Upper lobe of right lung (tissue), 1 donor: ENCODE results near the gene KRAS. TPM values are rescaled to one million over a fixed set of nuclear protein-coding genes. Genes with fewer than 3 reads are reported as not detected.

Experiments
- ATAC-seq: fragments of 200-7000 bp; cut with Tn5 transposase; one replicate; pipeline ENCODE4 v1.9.1; 2020; ENCODE audit warnings: mild to moderate bottlenecking, moderate library complexity
- DNase-seq: peaks from one replicate; pipeline ENCODE4 v3.0.0-alpha.2; 2020
- H3K27ac ChIP-seq: fragments of 200-600 bp; one replicate; pipeline ENCODE4 v1.8.0; 2022
- H3K27me3 ChIP-seq: fragments of 200-600 bp; one replicate; pipeline ENCODE4 v1.8.0; 2022; ENCODE audit warnings: mild to moderate bottlenecking
- H3K36me3 ChIP-seq: fragments of 200-600 bp; one replicate; pipeline ENCODE4 v1.8.0; 2022
- H3K4me1 ChIP-seq: fragments of 200-600 bp; one replicate; pipeline ENCODE4 v1.8.0; 2022
- H3K4me3 ChIP-seq: fragments of 200-600 bp; one replicate; pipeline ENCODE4 v1.8.0; 2022; ENCODE audit warnings: mild to moderate bottlenecking
- H3K9me3 ChIP-seq: fragments of 200-600 bp; one replicate; pipeline ENCODE4 v1.8.0; 2022
- CTCF ChIP-seq: fragments of 200-600 bp; IDR thresholded peaks from one replicate; pipeline ENCODE4 v1.8.0; 2022; ENCODE audit warnings: antibody characterized with exemption
- intact Hi-C: fragments of 100-400 bp; cut with DNase I; formaldehyde crosslinking; loops from one replicate; pipeline ENCODE4 v1.11.0; 2022
- total RNA-seq: library from RNA; stranded (reverse); fragmentation: NEBNext Ultra II Directional; extraction: Animal tissue kit (Norgen Biotek cat#: 25700); gene quantifications from one replicate; pipeline ENCODE4 v1.2.1, GENCODE V29; 2021
- donor health status: DM: no; HTN: yes; CAD: no; lungs with severe emphysema.

The KRAS gene
- total RNA-seq, 1 donor from 2014 or later: 26.7 TPM

- Histone ChIP-seq H3K27me3 (no peaks in the 10 kb centered on the region), H3K36me3 (peaks cover 18% of the 10 kb centered on the region), H3K9me3 (no peaks in the 10 kb centered on the region), H3K4me3 (no peak overlapping the region), H3K4me1 (no peaks in the 10 kb centered on the region), H3K27ac (no peak overlapping the region)
- ATAC-seq (no peak), DNase-seq (no peak)
- intact Hi-C loops: no loop called here
- no peak for TF ChIP-seq CTCF
These were observed 7.6 kb downstream of the KRAS start for GRCh38 chr12:25242981-25243679.

GRCh38 chr12:25241167-25242020, 9.3 kb downstream of the KRAS start:
- no peak overlapping the region for H3K27ac ChIP-seq
- peaks cover 31% of the 10 kb centered on the region for H3K36me3 ChIP-seq
- peak; percentile 71 for TF ChIP-seq CTCF
- H3K4me1 ChIP-seq: no peaks in the 10 kb centered on the region
- DNase-seq (no peak), ATAC-seq (peak; percentile 64)
- no peaks in the 10 kb centered on the region for H3K27me3 ChIP-seq
- H3K9me3 ChIP-seq: no peaks in the 10 kb centered on the region
- intact Hi-C loops: no loop called here
- H3K4me3 ChIP-seq: no peak overlapping the region

- Histone ChIP-seq H3K36me3 (peaks cover 24% of the 10 kb centered on the region), H3K9me3 (no peaks in the 10 kb centered on the region), H3K27ac (no peak overlapping the region), H3K4me3 (no peak overlapping the region), H3K4me1 (no peaks in the 10 kb centered on the region), H3K27me3 (no peaks in the 10 kb centered on the region)
- TF ChIP-seq CTCF: no peak
- DNase-seq (no peak), ATAC-seq (no peak)
- intact Hi-C loops: no loop called here
These were observed 14.1 kb downstream of the KRAS start for GRCh38 chr12:25236626-25237025.

GRCh38 chr12:25236190-25236589, 14.5 kb downstream of the KRAS start:
- H3K27ac ChIP-seq: no peak overlapping the region
- no peak for ATAC-seq
- no peaks in the 10 kb centered on the region for H3K4me1 ChIP-seq
- no peak overlapping the region for H3K4me3 ChIP-seq
- H3K27me3 ChIP-seq: no peaks in the 10 kb centered on the region
- H3K9me3 ChIP-seq: no peaks in the 10 kb centered on the region
- TF ChIP-seq CTCF: no peak
- no peak for DNase-seq
- H3K36me3 ChIP-seq: peaks cover 24% of the 10 kb centered on the region
- intact Hi-C loops: no loop called here

GRCh38 chr12:25213338-25213737, 37.4 kb downstream of the KRAS start:
- Histone ChIP-seq H3K27ac (no peak overlapping the region), H3K36me3 (peaks cover 29% of the 10 kb centered on the region), H3K4me1 (no peaks in the 10 kb centered on the region), H3K4me3 (no peak overlapping the region), H3K27me3 (no peaks in the 10 kb centered on the region), H3K9me3 (no peaks in the 10 kb centered on the region)
- ATAC-seq (no peak), DNase-seq (no peak)
- intact Hi-C loops: no loop called here
- TF ChIP-seq CTCF: no peak
